Measurements from ENCODE around the gene YIPF3. TPM values are rescaled to one million over a fixed set of nuclear protein-coding genes. Genes with fewer than 3 reads are reported as not detected.

Gene YIPF3
- total RNA-seq, 1 experiment from 2014 or later = 81.8 TPM

- POLR2A ChIA-PET = no interaction called here
- Histone ChIP-seq H3K27ac (ENCODE audit: low read length) (no peak overlapping the region), H3K27me3 (ENCODE audit: control insufficient read depth, insufficient read depth, low read length) (no peaks in the 10 kb centered on the region), H3K4me3 (ENCODE audit: low read depth in 2 of 2, low read length in 2 of 2) (no peak overlapping the region), H3K36me3 (ENCODE audit: control insufficient read depth, insufficient read depth, low read length) (no peaks in the 10 kb centered on the region), H3K4me1 (ENCODE audit: control insufficient read depth, insufficient read depth, low read length) (peaks cover 13% of the 10 kb centered on the region), H3K9me3 (ENCODE audit: control insufficient read depth, insufficient read depth, low read depth, low read length) (no peaks in the 10 kb centered on the region)
- in situ Hi-C loops (cut with HindIII; ENCODE audit: low pct_unique_long_range_greater_than_20kb, low sequenced_read_pairs) = no loop called here
- CTCF ChIA-PET = interaction anchor here (0.6 kb wide), 1 partner anchor 87 kb away, joined by 6 read pairs; no protein-coding TSS in a partner anchor
- TF ChIP-seq TCF7L2 (IDR thresholded peaks at IDR 0.05; ENCODE audit: low read depth, low read length) (no peak), REST (IDR thresholded peaks at IDR 0.05; ENCODE audit: insufficient read depth in 1 of 2, low read depth in 2 of 2, low read length in 1 of 2) (no peak), SIN3A (IDR thresholded peaks at IDR 0.05; ENCODE audit: borderline replicate concordance, insufficient read depth, low read depth, low read length) (no peak), CTCF (IDR thresholded peaks at IDR 0.05) (no peak), POLR2AphosphoS5 (IDR thresholded peaks at IDR 0.05; ENCODE audit: low read depth, low read length) (no peak)
- DNase-seq (ENCODE audit: low read depth, low spot score) (no peak), ATAC-seq (no peak)
- TSS peak; percentile 10 for BruUV-seq (replicated peaks)
- intact Hi-C loops (cut with micrococcal nuclease; ENCODE audit: unreplicated experiment) = no loop called here
Measured at GRCh38 chr6:43481591-43482236, 35.0 kb downstream of the YIPF3 start.

- no TSS peak for BruUV-seq (replicated peaks)
- CTCF ChIA-PET = interaction anchor here (0.6 kb wide), 1 partner anchor 87 kb away, joined by 6 read pairs; no protein-coding TSS in a partner anchor
Measured at GRCh38 chr6:43481075-43481474, 35.7 kb downstream of the YIPF3 start.

More at GRCh38 chr6:43481075-43481474, 35.7 kb downstream of the YIPF3 start:
- in situ Hi-C loops (cut with HindIII; ENCODE audit: low pct_unique_long_range_greater_than_20kb, low sequenced_read_pairs) (no loop called here), intact Hi-C loops (cut with micrococcal nuclease; ENCODE audit: unreplicated experiment) (no loop called here)
- H3K27me3 ChIP-seq (ENCODE audit: control insufficient read depth, insufficient read depth, low read length) = no peaks in the 10 kb centered on the region
- H3K4me1 ChIP-seq (ENCODE audit: control insufficient read depth, insufficient read depth, low read length) = peaks cover 13% of the 10 kb centered on the region
- TF ChIP-seq TCF7L2 (IDR thresholded peaks at IDR 0.05; ENCODE audit: low read depth, low read length) (no peak), POLR2AphosphoS5 (IDR thresholded peaks at IDR 0.05; ENCODE audit: low read depth, low read length) (no peak), SIN3A (IDR thresholded peaks at IDR 0.05; ENCODE audit: borderline replicate concordance, insufficient read depth, low read depth, low read length) (no peak), REST (IDR thresholded peaks at IDR 0.05; ENCODE audit: insufficient read depth in 1 of 2, low read depth in 2 of 2, low read length in 1 of 2) (no peak), CTCF (IDR thresholded peaks at IDR 0.05) (no peak)
- no peaks in the 10 kb centered on the region for H3K36me3 ChIP-seq (ENCODE audit: control insufficient read depth, insufficient read depth, low read length)
- no peak overlapping the region for H3K4me3 ChIP-seq (ENCODE audit: low read depth in 2 of 2, low read length in 2 of 2)
- H3K9me3 ChIP-seq (ENCODE audit: control insufficient read depth, insufficient read depth, low read depth, low read length) = no peaks in the 10 kb centered on the region
- H3K27ac ChIP-seq (ENCODE audit: low read length) = peak overlapping the region; percentile 5; the same call in 1 of the 2 replicates
- ATAC-seq = no peak
- DNase-seq (ENCODE audit: low read depth, low spot score) = no peak
- POLR2A ChIA-PET = no interaction called here
